ENCODE measurements around the gene PALD1. TPM values are rescaled to one million over a fixed set of nuclear protein-coding genes. Genes with fewer than 3 reads are reported as not detected.

Gene PALD1
- total and polyA plus RNA-seq, 2 of the 13 experiments (the other 11 are each of a cell fraction or from before 2014, with no cell fraction given): 0.07 to 0.09 TPM

DNA sequence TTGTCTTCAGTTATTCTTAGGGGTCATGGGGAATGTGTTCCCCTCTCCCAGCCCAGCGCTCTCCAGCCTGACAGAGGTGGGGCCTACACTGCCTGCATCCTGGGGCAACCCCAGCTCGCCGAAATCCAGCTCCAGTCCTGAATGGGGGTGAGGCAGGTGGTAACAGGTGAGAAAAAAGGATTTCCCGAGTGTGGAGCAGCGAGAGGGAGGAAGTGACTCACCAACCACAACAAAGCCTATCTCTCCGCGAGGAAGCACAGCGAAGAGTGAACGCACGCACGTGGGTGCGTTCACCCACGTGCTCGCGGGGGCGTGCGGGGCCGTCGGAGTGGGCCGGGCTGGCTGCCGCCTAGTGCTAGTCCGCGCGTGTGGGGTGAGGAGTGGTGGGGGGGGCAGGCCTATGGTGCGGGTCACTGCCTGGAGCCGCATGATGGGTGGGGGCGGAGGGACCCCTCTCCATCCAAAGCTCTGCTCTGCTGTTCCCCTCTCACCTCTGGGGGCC lies 855 bp upstream of the PALD1 start (continued):
- TF ChIP-seq MTF2 (CRISPR knock-in tag; IDR thresholded peaks at IDR 0.05; ENCODE audit: borderline replicate concordance) (0 out of 2 replicates have a peak, but pooled peaks have one; percentile 7), ZNF180 (CRISPR knock-in tag; IDR thresholded peaks at IDR 0.05; ENCODE audit: borderline replicate concordance, low read depth) (no peak), CBFB (CRISPR knock-in tag; IDR thresholded peaks at IDR 0.05) (peak; percentile 75), FOSL1 (CRISPR knock-in tag; IDR thresholded peaks at IDR 0.05; ENCODE audit: borderline replicate concordance) (peak; percentile 33; the same call in 1 of the 2 replicates), MBD4 (IDR thresholded peaks at IDR 0.05; ENCODE audit: borderline replicate concordance, low read length) (no peak), RNF2 (conservative IDR thresholded peaks at IDR 0.05; ENCODE audit: low read depth) (no peak), JUND (CRISPR knock-in tag; IDR thresholded peaks at IDR 0.05) (peak; percentile 44; the same call in 1 of the 2 replicates), ETV5 (CRISPR knock-in tag; IDR thresholded peaks at IDR 0.05; ENCODE audit: borderline replicate concordance) (peak; percentile 52; the same call in 1 of the 2 replicates), ZNF121 (CRISPR knock-in tag; IDR thresholded peaks at IDR 0.05) (no peak), TBX3 (IDR thresholded peaks at IDR 0.05; ENCODE audit: borderline replicate concordance) (0 out of 2 replicates have a peak, but pooled peaks have one; percentile 15), RFX3 (CRISPR knock-in tag; IDR thresholded peaks at IDR 0.05) (no peak), MTA3 (CRISPR knock-in tag; IDR thresholded peaks at IDR 0.05) (no peak)
- TF ChIP-seq, protein P1, sequence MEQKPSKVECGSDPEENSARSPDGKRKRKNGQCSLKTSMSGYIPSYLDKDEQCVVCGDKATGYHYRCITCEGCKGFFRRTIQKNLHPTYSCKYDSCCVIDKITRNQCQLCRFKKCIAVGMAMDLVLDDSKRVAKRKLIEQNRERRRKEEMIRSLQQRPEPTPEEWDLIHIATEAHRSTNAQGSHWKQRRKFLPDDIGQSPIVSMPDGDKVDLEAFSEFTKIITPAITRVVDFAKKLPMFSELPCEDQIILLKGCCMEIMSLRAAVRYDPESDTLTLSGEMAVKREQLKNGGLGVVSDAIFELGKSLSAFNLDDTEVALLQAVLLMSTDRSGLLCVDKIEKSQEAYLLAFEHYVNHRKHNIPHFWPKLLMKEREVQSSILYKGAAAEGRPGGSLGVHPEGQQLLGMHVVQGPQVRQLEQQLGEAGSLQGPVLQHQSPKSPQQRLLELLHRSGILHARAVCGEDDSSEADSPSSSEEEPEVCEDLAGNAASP (CRISPR knock-in tag; IDR thresholded peaks at IDR 0.05; ENCODE audit: borderline replicate concordance): no peak
- TF ChIP-seq, protein P2, sequence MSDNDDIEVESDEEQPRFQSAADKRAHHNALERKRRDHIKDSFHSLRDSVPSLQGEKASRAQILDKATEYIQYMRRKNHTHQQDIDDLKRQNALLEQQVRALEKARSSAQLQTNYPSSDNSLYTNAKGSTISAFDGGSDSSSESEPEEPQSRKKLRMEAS (IDR thresholded peaks at IDR 0.05): peak; percentile 45; the same call in 1 of the 2 replicates

Data from HepG2 (cell line).